ENCODE data around the gene OR10AG1. TPM values are rescaled to one million over a fixed set of nuclear protein-coding genes. Genes with fewer than 3 reads are reported as not detected.

OR10AG1 gene
- total RNA-seq, 1 experiment from 2014 or later, result not detected

- H3K36me3 Mint-ChIP-seq (ENCODE audit: insufficient read depth, unreplicated experiment), result no peaks in the 10 kb centered on the region
- no peak for DNase-seq
- H3K4me3 ChIP-seq (ENCODE audit: low read depth, low read length), result no peak within 1 kb of the TSS
- H3K27me3 ChIP-seq (replicated peaks; ENCODE audit: control insufficient read depth, insufficient read depth, low read length), result no peaks in the 10 kb centered on the region
- no peak within 1 kb of the TSS for H3K27ac Mint-ChIP-seq (ENCODE audit: unreplicated experiment)
- no peaks in the 10 kb centered on the region for H3K9me3 ChIP-seq
- no peak for TF ChIP-seq CTCF (IDR thresholded peaks at IDR 0.05; ENCODE audit: insufficient read depth in 1 of 2, low read depth in 1 of 2, low read length in 1 of 2, severe bottlenecking in 1 of 2, unreplicated experiment in 1 of 2)
- peaks cover 18% of the 10 kb centered on the region for H3K9me3 Mint-ChIP-seq (ENCODE audit: unreplicated experiment)
- H3K27me3 Mint-ChIP-seq (ENCODE audit: insufficient read depth, unreplicated experiment), result no peaks in the 10 kb centered on the region
- POLR2A ChIA-PET, result no interaction called here
- no peaks in the 10 kb centered on the region for H3K4me1 Mint-ChIP-seq (ENCODE audit: low read depth, unreplicated experiment)
- intact Hi-C loops (cut with micrococcal nuclease; ENCODE audit: unreplicated experiment), result no loop called here
- BruUV-seq (replicated peaks), result no TSS peak
- H3K36me3 ChIP-seq (ENCODE audit: control insufficient read depth, insufficient read depth, low read length), result no peaks in the 10 kb centered on the region
- CTCF ChIA-PET, result no interaction called here
- no peak within 1 kb of the TSS for H3K4me3 Mint-ChIP-seq (ENCODE audit: unreplicated experiment)
- H3K4me1 ChIP-seq, result no peaks in the 10 kb centered on the region
Observed at GRCh38 chr11:55994525-55994924, 24.8 kb upstream of the OR10AG1 start, which contains the start of gene OR5F1. Gene OR5F1 (minus strand): TSS chr11:55994625. CDS start chr11:55994625, 0 bp downstream.

GRCh38 chr11:55970935-55971334, 1.2 kb upstream of the OR10AG1 start:
- Histone ChIP-seq H3K36me3 (ENCODE audit: control insufficient read depth, insufficient read depth, low read length) (no peaks in the 10 kb centered on the region), H3K4me3 (ENCODE audit: low read depth, low read length) (no peak overlapping the region), H3K4me1 (0 out of 2 replicates have a peak, but pooled peaks cover 4% of the 10 kb centered on the region), H3K9me3 (no peaks in the 10 kb centered on the region), H3K27me3 (replicated peaks; ENCODE audit: control insufficient read depth, insufficient read depth, low read length) (no peaks in the 10 kb centered on the region; the same call in 1 of the 2 replicates)
- CTCF ChIA-PET, result no interaction called here
- intact Hi-C loops (cut with micrococcal nuclease; ENCODE audit: unreplicated experiment), result no loop called here
- no TSS peak for BruUV-seq (replicated peaks)
- Mint-ChIP-seq H3K36me3 (ENCODE audit: insufficient read depth, unreplicated experiment) (no peaks in the 10 kb centered on the region), H3K27ac (ENCODE audit: unreplicated experiment) (no peak overlapping the region), H3K27me3 (ENCODE audit: insufficient read depth, unreplicated experiment) (no peaks in the 10 kb centered on the region), H3K9me3 (ENCODE audit: unreplicated experiment) (peaks cover 23% of the 10 kb centered on the region), H3K4me1 (ENCODE audit: low read depth, unreplicated experiment) (peaks cover 7% of the 10 kb centered on the region), H3K4me3 (ENCODE audit: unreplicated experiment) (no peak overlapping the region)
- TF ChIP-seq CTCF (IDR thresholded peaks at IDR 0.05; ENCODE audit: insufficient read depth in 1 of 2, low read depth in 1 of 2, low read length in 1 of 2, severe bottlenecking in 1 of 2, unreplicated experiment in 1 of 2), result no peak
- POLR2A ChIA-PET, result no interaction called here
- DNase-seq, result no peak

- Histone ChIP-seq H3K4me3 (ENCODE audit: low read depth, low read length) (no peak overlapping the region), H3K27me3 (replicated peaks; ENCODE audit: control insufficient read depth, insufficient read depth, low read length) (no peaks in the 10 kb centered on the region; the same call in 1 of the 2 replicates), H3K36me3 (ENCODE audit: control insufficient read depth, insufficient read depth, low read length) (no peaks in the 10 kb centered on the region), H3K9me3 (no peaks in the 10 kb centered on the region), H3K4me1 (peaks cover 10% of the 10 kb centered on the region)
- no peak for TF ChIP-seq CTCF (IDR thresholded peaks at IDR 0.05; ENCODE audit: insufficient read depth in 1 of 2, low read depth in 1 of 2, low read length in 1 of 2, severe bottlenecking in 1 of 2, unreplicated experiment in 1 of 2)
- no TSS peak for BruUV-seq (replicated peaks)
- no peaks in the 10 kb centered on the region for H3K36me3 Mint-ChIP-seq (ENCODE audit: insufficient read depth, unreplicated experiment)
- H3K4me1 Mint-ChIP-seq (ENCODE audit: low read depth, unreplicated experiment), result peaks cover 17% of the 10 kb centered on the region
- H3K4me3 Mint-ChIP-seq (ENCODE audit: unreplicated experiment), result no peak overlapping the region
- peaks cover 25% of the 10 kb centered on the region for H3K9me3 Mint-ChIP-seq (ENCODE audit: unreplicated experiment)
- no peak overlapping the region for H3K27ac Mint-ChIP-seq (ENCODE audit: unreplicated experiment)
- no peaks in the 10 kb centered on the region for H3K27me3 Mint-ChIP-seq (ENCODE audit: insufficient read depth, unreplicated experiment)
- no peak for DNase-seq
- CTCF ChIA-PET, result no interaction called here
- POLR2A ChIA-PET, result no interaction called here
- intact Hi-C loops (cut with micrococcal nuclease; ENCODE audit: unreplicated experiment), result no loop called here
Observed at GRCh38 chr11:55967914-55968313, 1.8 kb downstream of the OR10AG1 start.
